GM19397 (cell line): Measurements from ENCODE around the gene TMOD1.
"Not testable (repeated sequence)": the region's sequence is repeated elsewhere in the genome, so short reads cannot be mapped to it uniquely, and the experiment has no call there.

Source experiments
- ATAC-seq: cut with Tn5 transposase; IDR thresholded peaks from one replicate; pipeline ENCODE4 v1.9.1; 2021; ENCODE audit warnings: mild to moderate bottlenecking, moderate library complexity; ENCODE audit not compliant: unreplicated experiment

TMOD1 gene

GRCh38 chr9:97586909-97587308 is 85.4 kb downstream of the TMOD1 start:
- ATAC-seq: not testable (repeated sequence)

- no peak for ATAC-seq
Measured at GRCh38 chr9:97591535-97591934, 90.1 kb downstream of the TMOD1 start.

- ATAC-seq: no peak
Measured at GRCh38 chr9:97592126-97592525, 90.7 kb downstream of the TMOD1 start.

- ATAC-seq: no peak
Measured at GRCh38 chr9:97593960-97594359, 92.5 kb downstream of the TMOD1 start.

- ATAC-seq: no peak
Measured at GRCh38 chr9:97594381-97594921, 93.0 kb downstream of the TMOD1 start.

- no peak for ATAC-seq
Measured at GRCh38 chr9:97596906-97597305, 95.4 kb downstream of the TMOD1 start.

GRCh38 chr9:97598461-97599288 is 97.2 kb downstream of the TMOD1 start:
- ATAC-seq: peak; percentile 78

GRCh38 chr9:97599314-97599846 is 97.9 kb downstream of the TMOD1 start:
- no peak for ATAC-seq

GRCh38 chr9:97600531-97601227 is 99.2 kb downstream of the TMOD1 start:
- ATAC-seq: no peak

- no peak for ATAC-seq
Measured at GRCh38 chr9:97601228-97601898, 99.9 kb downstream of the TMOD1 start.

- ATAC-seq: no peak
Measured at GRCh38 chr9:97602430-97602829, 101.0 kb downstream of the TMOD1 start.

GRCh38 chr9:97604901-97605645 is 103.6 kb downstream of the TMOD1 start:
- ATAC-seq: no peak

GRCh38 chr9:97615439-97616072 is 114.1 kb downstream of the TMOD1 start:
- ATAC-seq: no peak

GRCh38 chr9:97617939-97618416 is 116.5 kb downstream of the TMOD1 start:
- ATAC-seq: no peak

- not testable (repeated sequence) for ATAC-seq
Measured at GRCh38 chr9:97620063-97620462, 118.6 kb downstream of the TMOD1 start.

GRCh38 chr9:97622483-97622882 is 121.0 kb downstream of the TMOD1 start:
- ATAC-seq: not testable (repeated sequence)

GRCh38 chr9:97623946-97624345 is 122.5 kb downstream of the TMOD1 start:
- ATAC-seq: no peak

GRCh38 chr9:97625620-97626019 is 124.2 kb downstream of the TMOD1 start:
- no peak for ATAC-seq

GRCh38 chr9:97627624-97628023 is 126.2 kb downstream of the TMOD1 start:
- no peak for ATAC-seq

- ATAC-seq: no peak
Measured at GRCh38 chr9:97628668-97629067, 127.2 kb downstream of the TMOD1 start.
